A549 (cell line): ENCODE data around the gene INO80.

Experiments used
- CHD2 ChIP-seq: fragments of 150-350 bp; IDR thresholded peaks from 2 replicates; pipeline ENCODE4 v1.6.1; 2014; ENCODE audit warnings: low read length; ENCODE audit not compliant: partially characterized antibody
- EHF ChIP-seq: fragments of 250-450 bp; sonication (Bioruptor Pico); IDR thresholded peaks from 2 replicates; pipeline ENCODE4 v1.5.0; 2020; ENCODE audit warnings: mild to moderate bottlenecking
- SMC3 ChIP-seq: fragments of >200 bp; sonication (Bioruptor Twin); formaldehyde crosslinking; IDR thresholded peaks from 3 replicates; pipeline ENCODE4 v1.6.1; 2018; ENCODE audit warnings: inconsistent platforms
- TF ChIP-seq, protein P1 (sequence below): fragments of >200 bp; sonication (Bioruptor Twin); formaldehyde crosslinking; IDR thresholded peaks from 3 replicates; pipeline ENCODE4 v1.5.1; 2016

DNA sequence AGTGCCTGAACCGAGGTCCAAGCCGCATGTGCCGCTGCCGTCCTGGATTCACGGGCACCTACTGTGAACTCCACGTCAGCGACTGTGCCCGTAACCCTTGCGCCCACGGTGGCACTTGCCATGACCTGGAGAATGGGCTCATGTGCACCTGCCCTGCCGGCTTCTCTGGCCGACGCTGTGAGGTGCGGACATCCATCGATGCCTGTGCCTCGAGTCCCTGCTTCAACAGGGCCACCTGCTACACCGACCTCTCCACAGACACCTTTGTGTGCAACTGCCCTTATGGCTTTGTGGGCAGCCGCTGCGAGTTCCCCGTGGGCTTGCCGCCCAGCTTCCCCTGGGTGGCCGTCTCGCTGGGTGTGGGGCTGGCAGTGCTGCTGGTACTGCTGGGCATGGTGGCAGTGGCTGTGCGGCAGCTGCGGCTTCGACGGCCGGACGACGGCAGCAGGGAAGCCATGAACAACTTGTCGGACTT is 179.8 kb downstream of the INO80 start:
- TF ChIP-seq EHF (no peak), SMC3 (no peak), CHD2 (no peak)
- TF ChIP-seq, protein P1, sequence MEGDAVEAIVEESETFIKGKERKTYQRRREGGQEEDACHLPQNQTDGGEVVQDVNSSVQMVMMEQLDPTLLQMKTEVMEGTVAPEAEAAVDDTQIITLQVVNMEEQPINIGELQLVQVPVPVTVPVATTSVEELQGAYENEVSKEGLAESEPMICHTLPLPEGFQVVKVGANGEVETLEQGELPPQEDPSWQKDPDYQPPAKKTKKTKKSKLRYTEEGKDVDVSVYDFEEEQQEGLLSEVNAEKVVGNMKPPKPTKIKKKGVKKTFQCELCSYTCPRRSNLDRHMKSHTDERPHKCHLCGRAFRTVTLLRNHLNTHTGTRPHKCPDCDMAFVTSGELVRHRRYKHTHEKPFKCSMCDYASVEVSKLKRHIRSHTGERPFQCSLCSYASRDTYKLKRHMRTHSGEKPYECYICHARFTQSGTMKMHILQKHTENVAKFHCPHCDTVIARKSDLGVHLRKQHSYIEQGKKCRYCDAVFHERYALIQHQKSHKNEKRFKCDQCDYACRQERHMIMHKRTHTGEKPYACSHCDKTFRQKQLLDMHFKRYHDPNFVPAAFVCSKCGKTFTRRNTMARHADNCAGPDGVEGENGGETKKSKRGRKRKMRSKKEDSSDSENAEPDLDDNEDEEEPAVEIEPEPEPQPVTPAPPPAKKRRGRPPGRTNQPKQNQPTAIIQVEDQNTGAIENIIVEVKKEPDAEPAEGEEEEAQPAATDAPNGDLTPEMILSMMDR = no peak
